ENCODE results near the gene COL15A1. TPM values are rescaled to one million over a fixed set of nuclear protein-coding genes. Genes with fewer than 3 reads are reported as not detected.

COL15A1 gene
- total RNA-seq, 1 donor from 2014 or later = 0.07 TPM

GRCh38 chr9:99073347-99073746 lies 129.6 kb downstream of the COL15A1 start:
- no peaks in the 10 kb centered on the region for H3K9me3 Mint-ChIP-seq

GRCh38 chr9:99073985-99074901 lies 130.5 kb downstream of the COL15A1 start:
- H3K4me3 Mint-ChIP-seq = no peak overlapping the region
- no peaks in the 10 kb centered on the region for H3K36me3 Mint-ChIP-seq (ENCODE audit: low read depth)
- no peak for DNase-seq
- ATAC-seq (ENCODE audit: low read depth) = no peak
- H3K9me3 Mint-ChIP-seq = no peaks in the 10 kb centered on the region
- ChIA-PET CTCF (no interaction called here), POLR2A (no interaction called here)
- peaks cover 18% of the 10 kb centered on the region for H3K4me1 Mint-ChIP-seq
- no peaks in the 10 kb centered on the region for H3K27me3 Mint-ChIP-seq
- no peak overlapping the region for H3K27ac Mint-ChIP-seq
- TF ChIP-seq, protein P1, sequence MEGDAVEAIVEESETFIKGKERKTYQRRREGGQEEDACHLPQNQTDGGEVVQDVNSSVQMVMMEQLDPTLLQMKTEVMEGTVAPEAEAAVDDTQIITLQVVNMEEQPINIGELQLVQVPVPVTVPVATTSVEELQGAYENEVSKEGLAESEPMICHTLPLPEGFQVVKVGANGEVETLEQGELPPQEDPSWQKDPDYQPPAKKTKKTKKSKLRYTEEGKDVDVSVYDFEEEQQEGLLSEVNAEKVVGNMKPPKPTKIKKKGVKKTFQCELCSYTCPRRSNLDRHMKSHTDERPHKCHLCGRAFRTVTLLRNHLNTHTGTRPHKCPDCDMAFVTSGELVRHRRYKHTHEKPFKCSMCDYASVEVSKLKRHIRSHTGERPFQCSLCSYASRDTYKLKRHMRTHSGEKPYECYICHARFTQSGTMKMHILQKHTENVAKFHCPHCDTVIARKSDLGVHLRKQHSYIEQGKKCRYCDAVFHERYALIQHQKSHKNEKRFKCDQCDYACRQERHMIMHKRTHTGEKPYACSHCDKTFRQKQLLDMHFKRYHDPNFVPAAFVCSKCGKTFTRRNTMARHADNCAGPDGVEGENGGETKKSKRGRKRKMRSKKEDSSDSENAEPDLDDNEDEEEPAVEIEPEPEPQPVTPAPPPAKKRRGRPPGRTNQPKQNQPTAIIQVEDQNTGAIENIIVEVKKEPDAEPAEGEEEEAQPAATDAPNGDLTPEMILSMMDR (IDR thresholded peaks at IDR 0.05) = no peak
- intact Hi-C loops (cut with micrococcal nuclease) = no loop called here

More at GRCh38 chr9:99073347-99073746, 129.6 kb downstream of the COL15A1 start:
- intact Hi-C loops (cut with micrococcal nuclease) = no loop called here
- CTCF ChIA-PET = no interaction called here
- H3K4me1 Mint-ChIP-seq = peaks cover 22% of the 10 kb centered on the region
- H3K27ac Mint-ChIP-seq = no peak overlapping the region
- DNase-seq (no peak), ATAC-seq (ENCODE audit: low read depth) (no peak)
- no peaks in the 10 kb centered on the region for H3K27me3 Mint-ChIP-seq
- POLR2A ChIA-PET = no interaction called here
- TF ChIP-seq, protein P1 (IDR thresholded peaks at IDR 0.05) = no peak
- no peak overlapping the region for H3K4me3 Mint-ChIP-seq
- no peaks in the 10 kb centered on the region for H3K36me3 Mint-ChIP-seq (ENCODE audit: low read depth)

DNA sequence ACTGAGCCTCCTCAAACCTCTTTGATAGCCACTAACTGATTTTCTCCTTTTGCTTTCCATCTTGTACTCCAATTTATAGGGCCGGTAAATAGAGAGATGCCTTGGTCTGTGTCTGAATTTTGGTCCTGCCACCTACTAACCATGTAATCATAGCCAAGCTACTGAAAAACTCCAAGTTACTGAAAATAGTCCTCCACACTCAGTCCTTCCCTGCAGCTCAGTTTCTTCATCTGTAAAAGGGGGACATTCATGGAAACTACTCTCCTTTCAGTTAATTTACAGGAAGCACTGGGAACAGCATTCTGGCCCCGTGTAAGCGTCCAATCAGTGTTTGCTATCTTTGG lies 131.2 kb downstream of the COL15A1 start:
- ATAC-seq (ENCODE audit: low read depth) = no peak
- no peak for DNase-seq
- H3K27me3 Mint-ChIP-seq = no peaks in the 10 kb centered on the region
- ChIA-PET POLR2A (no interaction called here), CTCF (no interaction called here)
- H3K27ac Mint-ChIP-seq = no peak overlapping the region
- TF ChIP-seq, protein P1 (IDR thresholded peaks at IDR 0.05) = no peak
- H3K9me3 Mint-ChIP-seq = no peaks in the 10 kb centered on the region
- no peaks in the 10 kb centered on the region for H3K36me3 Mint-ChIP-seq (ENCODE audit: low read depth)
- no peak overlapping the region for H3K4me3 Mint-ChIP-seq
- peaks cover 14% of the 10 kb centered on the region for H3K4me1 Mint-ChIP-seq
- intact Hi-C loops (cut with micrococcal nuclease) = no loop called here

DNA sequence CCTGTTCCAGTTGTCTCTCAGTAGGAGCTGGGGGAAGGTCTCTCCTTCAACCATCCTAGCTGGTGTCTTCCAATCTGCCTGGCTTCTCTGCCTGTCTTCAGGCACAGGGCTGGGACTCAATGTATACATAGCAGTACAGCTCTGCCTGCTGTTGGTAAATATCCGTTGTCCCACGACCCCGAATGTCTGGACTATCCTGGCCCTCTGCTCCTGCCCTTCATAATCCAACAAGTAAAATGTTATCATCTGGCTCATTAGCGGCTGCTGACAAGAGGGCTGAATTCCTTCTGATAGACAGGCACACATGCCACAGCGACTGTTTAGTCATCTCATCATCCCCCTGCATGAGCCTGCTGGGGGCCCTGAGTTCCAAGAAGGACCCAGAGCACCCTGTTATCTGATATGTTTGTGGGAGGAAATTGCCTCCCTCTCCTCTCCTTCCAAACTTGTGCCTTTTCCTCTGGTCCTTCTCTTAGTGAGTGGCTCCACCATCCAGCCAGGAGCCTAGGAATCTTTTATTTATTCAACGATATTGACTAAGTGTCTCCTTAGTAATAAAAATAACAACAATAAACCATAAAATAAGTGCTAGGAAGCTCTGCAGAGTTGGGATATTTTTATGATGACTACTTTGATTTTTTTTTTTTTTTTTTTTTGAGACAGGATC lies 131.7 kb downstream of the COL15A1 start:
- no peaks in the 10 kb centered on the region for H3K27me3 Mint-ChIP-seq

More for the DNA sequence above, 131.7 kb downstream of the COL15A1 start:
- Mint-ChIP-seq H3K4me1 (peaks cover 14% of the 10 kb centered on the region), H3K9me3 (no peaks in the 10 kb centered on the region), H3K36me3 (ENCODE audit: low read depth) (no peaks in the 10 kb centered on the region), H3K27ac (no peak overlapping the region), H3K4me3 (no peak overlapping the region)
- ChIA-PET CTCF (no interaction called here), POLR2A (interaction anchor here (0.6 kb wide), 1 partner anchor 85 kb away, joined by 3 read pairs; no protein-coding TSS in a partner anchor)
- intact Hi-C loops (cut with micrococcal nuclease) = no loop called here
- ATAC-seq (ENCODE audit: low read depth) (no peak), DNase-seq (no peak)
- TF ChIP-seq, protein P1 (IDR thresholded peaks at IDR 0.05) = no peak

All from activated B cell treated with CpG ODN at 0.5 μM for 24 hours (primary cell).